GM23338 (cell line): ENCODE results near the gene PRKAA1. TPM values are rescaled to one million over a fixed set of nuclear protein-coding genes. Genes with fewer than 3 reads are reported as not detected.

Source experiments
- ATAC-seq: fragments of 200-7000 bp; cut with Tn5 transposase; 3 replicates; pipeline ENCODE4 v1.9.1; 2020
- DNase-seq: peaks from one replicate; pipeline ENCODE4 v3.0.0-alpha.2; 2015; ENCODE audit warnings: low spot score
- H2AFZ ChIP-seq: fragments of 200-600 bp; sonication (generic); 2 replicates; pipeline ENCODE4 v1.8.0; 2016; ENCODE audit warnings: antibody characterized with exemption, mild to moderate bottlenecking, moderate library complexity
- H3F3A ChIP-seq: fragments of 200-600 bp; sonication (generic); replicated peaks from 2 replicates; pipeline ENCODE4 v1.8.0; 2017; ENCODE audit warnings: antibody characterized with exemption, mixed run types, low read depth
- H3K27ac ChIP-seq: fragments of 200-600 bp; sonication (generic); 2 replicates; pipeline ENCODE4 v1.6.1; 2016; ENCODE audit warnings: low read depth
- H3K27me3 ChIP-seq: fragments of 200-600 bp; sonication (generic); 2 replicates; pipeline ENCODE4 v1.8.0; 2016; ENCODE audit warnings: mild to moderate bottlenecking, mixed run types, moderate library complexity; ENCODE audit not compliant: insufficient read depth
- H3K36me3 ChIP-seq: fragments of 200-600 bp; sonication (generic); 2 replicates; pipeline ENCODE4 v1.8.0; 2016; ENCODE audit warnings: mild to moderate bottlenecking; ENCODE audit not compliant: insufficient read depth
- H3K4me1 ChIP-seq: fragments of 200-600 bp; sonication (generic); 2 replicates; pipeline ENCODE4 v1.8.0; 2016; ENCODE audit warnings: mild to moderate bottlenecking, moderate library complexity; ENCODE audit not compliant: insufficient read depth
- H3K4me2 ChIP-seq: fragments of 200-600 bp; sonication (generic); 2 replicates; pipeline ENCODE4 v1.7.1; 2017; ENCODE audit warnings: mixed run types
- H3K4me3 ChIP-seq: fragments of 200-600 bp; sonication (generic); 2 replicates; pipeline ENCODE4 v1.6.1; 2016; ENCODE audit warnings: mixed run types
- H3K79me2 ChIP-seq: fragments of 200-600 bp; sonication (generic); replicated peaks from 2 replicates; pipeline ENCODE4 v1.8.0; 2017; ENCODE audit warnings: mild to moderate bottlenecking; ENCODE audit not compliant: insufficient read depth
- H3K9me2 ChIP-seq: fragments of 200-600 bp; sonication (generic); 2 replicates; pipeline ENCODE4 v1.8.0; 2017; ENCODE audit not compliant: insufficient read depth
- H4K20me1 ChIP-seq: fragments of 200-600 bp; sonication (generic); replicated peaks from 2 replicates; pipeline ENCODE4 v1.8.0; 2017; ENCODE audit warnings: mild to moderate bottlenecking; ENCODE audit not compliant: insufficient read depth
- H3K27ac Mint-ChIP-seq: 2 replicates; pipeline ENCODE4 v1.8.0; 2020; ENCODE audit warnings: inconsistent platforms, mild to moderate bottlenecking, moderate library complexity, mixed read lengths
- H3K27me3 Mint-ChIP-seq: 3 replicates; pipeline ENCODE4 v1.8.0; 2022; ENCODE audit warnings: low read depth, mild to moderate bottlenecking, moderate library complexity, mixed read lengths, inconsistent platforms; ENCODE audit not compliant: insufficient read depth, poor library complexity
- H3K36me3 Mint-ChIP-seq: 3 replicates; pipeline ENCODE4 v1.8.0; 2021; ENCODE audit warnings: low read depth, mild to moderate bottlenecking, inconsistent platforms, moderate library complexity, mixed read lengths
- H3K4me1 Mint-ChIP-seq: 3 replicates; pipeline ENCODE4 v1.8.0; 2020; ENCODE audit warnings: mild to moderate bottlenecking, inconsistent platforms, mixed read lengths
- H3K4me3 Mint-ChIP-seq: 3 replicates; pipeline ENCODE4 v1.8.0; 2021; ENCODE audit warnings: moderate library complexity, mild to moderate bottlenecking, inconsistent platforms, mixed read lengths
- H3K9me3 Mint-ChIP-seq: 3 replicates; pipeline ENCODE4 v1.8.0; 2020; ENCODE audit warnings: moderate library complexity, mild to moderate bottlenecking, inconsistent platforms, mixed read lengths
- CREB1 ChIP-seq: fragments of 250-450 bp; sonication (Bioruptor Pico); IDR thresholded peaks from 2 replicates; pipeline ENCODE4 v1.5.0; 2020; ENCODE audit warnings: low read depth, mild to moderate bottlenecking, moderate library complexity
- EZH2 ChIP-seq: fragments of 200-600 bp; sonication (generic); IDR thresholded peaks from one replicate; pipeline ENCODE4 v1.8.0; 2017; ENCODE audit warnings: antibody characterized with exemption, mild to moderate bottlenecking, low read depth; ENCODE audit not compliant: unreplicated experiment
- EZH2phosphoT487 ChIP-seq: fragments of 200-600 bp; sonication (generic); IDR thresholded peaks from one replicate; pipeline ENCODE4 v1.8.1; 2018; ENCODE audit warnings: antibody characterized with exemption; ENCODE audit not compliant: unreplicated experiment
- JUNB ChIP-seq: IDR thresholded peaks from one replicate; pipeline ENCODE4 v1.6.1; 2016; ENCODE audit warnings: antibody characterized with exemption; ENCODE audit not compliant: unreplicated experiment
- NANOG ChIP-seq: IDR thresholded peaks from 2 replicates; pipeline ENCODE4 v1.6.1; 2016; ENCODE audit warnings: antibody characterized with exemption, borderline replicate concordance
- POLR2AphosphoS5 ChIP-seq: IDR thresholded peaks from 2 replicates; pipeline ENCODE4 v1.6.1; 2016; ENCODE audit warnings: antibody characterized with exemption, low read depth
- ZNF114 ChIP-seq: fragments of 250-450 bp; sonication (Bioruptor Pico); IDR thresholded peaks from 2 replicates; pipeline ENCODE4 v1.5.0; 2020; ENCODE audit warnings: mild to moderate bottlenecking, moderate library complexity
- ZNF331 ChIP-seq: fragments of 250-450 bp; sonication (Bioruptor Pico); IDR thresholded peaks from 2 replicates; pipeline ENCODE4 v1.5.0; 2020; ENCODE audit warnings: low read depth, mild to moderate bottlenecking, moderate library complexity
- polyA plus RNA-seq: library from polyadenylated mRNA; unstranded; fragments of >200 nt; fragmentation: Nextera tagmentation; extraction: Ambion mirVana; gene quantifications from 2 replicates; pipeline ENCODE4 v1.2.1, GENCODE V29; 2016
- total RNA-seq: library from RNA; depleted of rRNA; stranded (reverse); fragments of >200 nt; shearing (Covaris generic); gene quantifications from 2 replicates; pipeline ENCODE4 v1.2.3, GENCODE V29; 2014
- TF ChIP-seq, protein P1 (sequence below): IDR thresholded peaks from one replicate; pipeline ENCODE4 v1.6.1; 2018; ENCODE audit warnings: antibody characterized with exemption; ENCODE audit not compliant: unreplicated experiment
- TF ChIP-seq, protein P2 (sequence below), 2 experiments: fragments of 200-600 bp in 1 of 2; sonication (generic) in 1 of 2; conservative IDR thresholded peaks; 2 replicates each; pipeline versions ENCODE4 v1.5.1 to v1.6.1; 2016 to 2017; ENCODE audit warnings: antibody characterized with exemption in 2 of 2, low read depth in 2 of 2, mild to moderate bottlenecking in 2 of 2, moderate library complexity in 1 of 2

The PRKAA1 gene
- total and polyA plus RNA-seq, 2 experiments from 2014 or later: 10.3 to 35.0 TPM

DNA sequence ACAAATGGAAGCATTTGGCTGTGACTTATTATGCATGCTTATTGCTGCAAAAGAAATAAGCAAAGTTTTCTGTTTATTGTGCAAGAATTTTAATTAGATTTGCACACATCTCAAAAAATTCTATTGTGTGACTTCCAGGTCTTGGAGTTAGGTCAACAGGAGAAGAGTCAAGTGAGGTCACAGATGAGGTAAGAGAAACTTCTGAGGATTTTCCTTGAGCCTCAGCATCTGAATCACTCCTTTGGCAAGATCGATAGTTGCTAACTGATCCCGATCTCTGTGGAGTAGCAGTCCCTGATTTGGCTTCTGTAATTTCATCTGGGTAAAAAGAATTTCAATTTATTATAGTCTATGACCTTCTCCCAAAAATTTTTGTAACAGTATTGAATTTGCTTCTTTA lies 35.5 kb downstream of the PRKAA1 start:
- no peaks in the 10 kb centered on the region for H3K27me3 ChIP-seq
- Mint-ChIP-seq H3K4me3 (no peak overlapping the region), H3K36me3 (peaks cover 46% of the 10 kb centered on the region), H3K27ac (no peak overlapping the region), H3K4me1 (no peaks in the 10 kb centered on the region), H3K27me3 (peaks cover 2% of the 10 kb centered on the region), H3K9me3 (no peaks in the 10 kb centered on the region)
- H3K79me2 ChIP-seq: no peaks in the 10 kb centered on the region
- H4K20me1 ChIP-seq: peaks cover 3% of the 10 kb centered on the region; the same call in 1 of the 2 replicates
- no peak for TF ChIP-seq POLR2AphosphoS5
- no peak for TF ChIP-seq NANOG
- no peaks in the 10 kb centered on the region for H3F3A ChIP-seq
- no peak for DNase-seq
- no peak overlapping the region for H2AFZ ChIP-seq
- H3K4me1 ChIP-seq: no peaks in the 10 kb centered on the region
- no peak overlapping the region for H3K4me2 ChIP-seq
- ATAC-seq: no peak
- no peak overlapping the region for H3K27ac ChIP-seq
- no peak overlapping the region for H3K4me3 ChIP-seq
- no peaks in the 10 kb centered on the region for H3K9me2 ChIP-seq
- peaks cover 34% of the 10 kb centered on the region; the same call in 1 of the 2 replicates for H3K36me3 ChIP-seq

DNA sequence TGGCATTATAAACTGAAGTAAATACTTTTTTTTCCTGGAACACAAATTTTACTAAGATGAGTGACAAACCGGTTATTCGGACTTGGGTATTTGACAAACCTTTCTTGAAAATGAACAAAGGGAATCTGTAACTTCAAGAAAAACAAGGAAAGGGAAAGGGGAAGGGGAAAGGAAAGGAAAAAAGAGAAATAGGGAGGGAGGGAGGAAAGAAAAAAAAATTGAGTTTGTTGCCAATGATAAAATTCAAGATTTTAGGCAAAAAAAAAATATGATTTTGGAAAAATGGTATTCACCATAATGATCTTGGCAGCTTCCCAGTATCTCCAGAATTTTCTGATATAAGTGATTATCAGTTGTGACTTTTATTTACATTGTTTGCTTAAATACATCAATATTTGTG lies 40.8 kb downstream of the PRKAA1 start:
- DNase-seq (no peak), ATAC-seq (no peak)
- TF ChIP-seq ZNF331 (CRISPR knock-in tag): no peak
- no peak for TF ChIP-seq ZNF114 (CRISPR knock-in tag)
- no peak for TF ChIP-seq NANOG
- TF ChIP-seq JUNB: no peak
- TF ChIP-seq, protein P1, sequence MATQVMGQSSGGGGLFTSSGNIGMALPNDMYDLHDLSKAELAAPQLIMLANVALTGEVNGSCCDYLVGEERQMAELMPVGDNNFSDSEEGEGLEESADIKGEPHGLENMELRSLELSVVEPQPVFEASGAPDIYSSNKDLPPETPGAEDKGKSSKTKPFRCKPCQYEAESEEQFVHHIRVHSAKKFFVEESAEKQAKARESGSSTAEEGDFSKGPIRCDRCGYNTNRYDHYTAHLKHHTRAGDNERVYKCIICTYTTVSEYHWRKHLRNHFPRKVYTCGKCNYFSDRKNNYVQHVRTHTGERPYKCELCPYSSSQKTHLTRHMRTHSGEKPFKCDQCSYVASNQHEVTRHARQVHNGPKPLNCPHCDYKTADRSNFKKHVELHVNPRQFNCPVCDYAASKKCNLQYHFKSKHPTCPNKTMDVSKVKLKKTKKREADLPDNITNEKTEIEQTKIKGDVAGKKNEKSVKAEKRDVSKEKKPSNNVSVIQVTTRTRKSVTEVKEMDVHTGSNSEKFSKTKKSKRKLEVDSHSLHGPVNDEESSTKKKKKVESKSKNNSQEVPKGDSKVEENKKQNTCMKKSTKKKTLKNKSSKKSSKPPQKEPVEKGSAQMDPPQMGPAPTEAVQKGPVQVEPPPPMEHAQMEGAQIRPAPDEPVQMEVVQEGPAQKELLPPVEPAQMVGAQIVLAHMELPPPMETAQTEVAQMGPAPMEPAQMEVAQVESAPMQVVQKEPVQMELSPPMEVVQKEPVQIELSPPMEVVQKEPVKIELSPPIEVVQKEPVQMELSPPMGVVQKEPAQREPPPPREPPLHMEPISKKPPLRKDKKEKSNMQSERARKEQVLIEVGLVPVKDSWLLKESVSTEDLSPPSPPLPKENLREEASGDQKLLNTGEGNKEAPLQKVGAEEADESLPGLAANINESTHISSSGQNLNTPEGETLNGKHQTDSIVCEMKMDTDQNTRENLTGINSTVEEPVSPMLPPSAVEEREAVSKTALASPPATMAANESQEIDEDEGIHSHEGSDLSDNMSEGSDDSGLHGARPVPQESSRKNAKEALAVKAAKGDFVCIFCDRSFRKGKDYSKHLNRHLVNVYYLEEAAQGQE: no peak
- no peak for TF ChIP-seq EZH2phosphoT487
- TF ChIP-seq, protein P2, sequence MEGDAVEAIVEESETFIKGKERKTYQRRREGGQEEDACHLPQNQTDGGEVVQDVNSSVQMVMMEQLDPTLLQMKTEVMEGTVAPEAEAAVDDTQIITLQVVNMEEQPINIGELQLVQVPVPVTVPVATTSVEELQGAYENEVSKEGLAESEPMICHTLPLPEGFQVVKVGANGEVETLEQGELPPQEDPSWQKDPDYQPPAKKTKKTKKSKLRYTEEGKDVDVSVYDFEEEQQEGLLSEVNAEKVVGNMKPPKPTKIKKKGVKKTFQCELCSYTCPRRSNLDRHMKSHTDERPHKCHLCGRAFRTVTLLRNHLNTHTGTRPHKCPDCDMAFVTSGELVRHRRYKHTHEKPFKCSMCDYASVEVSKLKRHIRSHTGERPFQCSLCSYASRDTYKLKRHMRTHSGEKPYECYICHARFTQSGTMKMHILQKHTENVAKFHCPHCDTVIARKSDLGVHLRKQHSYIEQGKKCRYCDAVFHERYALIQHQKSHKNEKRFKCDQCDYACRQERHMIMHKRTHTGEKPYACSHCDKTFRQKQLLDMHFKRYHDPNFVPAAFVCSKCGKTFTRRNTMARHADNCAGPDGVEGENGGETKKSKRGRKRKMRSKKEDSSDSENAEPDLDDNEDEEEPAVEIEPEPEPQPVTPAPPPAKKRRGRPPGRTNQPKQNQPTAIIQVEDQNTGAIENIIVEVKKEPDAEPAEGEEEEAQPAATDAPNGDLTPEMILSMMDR (conservative IDR thresholded peaks at IDR 0.05; ENCODE audit: low read depth in 2 of 2): no peak
- TF ChIP-seq EZH2: no peak
- TF ChIP-seq POLR2AphosphoS5: no peak
- no peak for TF ChIP-seq CREB1 (CRISPR knock-in tag)
- Mint-ChIP-seq H3K27ac (no peak overlapping the region), H3K27me3 (peaks cover 2% of the 10 kb centered on the region), H3K4me1 (no peaks in the 10 kb centered on the region), H3K4me3 (no peak overlapping the region), H3K9me3 (peaks cover 3% of the 10 kb centered on the region; the same call in 1 of the 3 replicates), H3K36me3 (peaks cover 13% of the 10 kb centered on the region; the same call in 2 of the 3 replicates)
- Histone ChIP-seq H3K9me2 (no peaks in the 10 kb centered on the region), H3K4me1 (peaks cover 7% of the 10 kb centered on the region; the same call in 1 of the 2 replicates), H3K79me2 (peaks cover 14% of the 10 kb centered on the region; the same call in 1 of the 2 replicates), H3F3A (no peaks in the 10 kb centered on the region), H3K36me3 (no peaks in the 10 kb centered on the region), H2AFZ (no peak overlapping the region), H3K27me3 (no peaks in the 10 kb centered on the region), H3K4me3 (no peak overlapping the region), H3K27ac (no peak overlapping the region), H3K4me2 (no peak overlapping the region), H4K20me1 (no peaks in the 10 kb centered on the region; the same call in 1 of the 2 replicates)
